ENCODE data around the gene PAX9. TPM values are rescaled to one million over a fixed set of nuclear protein-coding genes. Genes with fewer than 3 reads are reported as not detected.

The PAX9 gene
- total RNA-seq, 4 donors from 2014 or later: 1.3 to 6.0 (median 3.2) TPM

DNA sequence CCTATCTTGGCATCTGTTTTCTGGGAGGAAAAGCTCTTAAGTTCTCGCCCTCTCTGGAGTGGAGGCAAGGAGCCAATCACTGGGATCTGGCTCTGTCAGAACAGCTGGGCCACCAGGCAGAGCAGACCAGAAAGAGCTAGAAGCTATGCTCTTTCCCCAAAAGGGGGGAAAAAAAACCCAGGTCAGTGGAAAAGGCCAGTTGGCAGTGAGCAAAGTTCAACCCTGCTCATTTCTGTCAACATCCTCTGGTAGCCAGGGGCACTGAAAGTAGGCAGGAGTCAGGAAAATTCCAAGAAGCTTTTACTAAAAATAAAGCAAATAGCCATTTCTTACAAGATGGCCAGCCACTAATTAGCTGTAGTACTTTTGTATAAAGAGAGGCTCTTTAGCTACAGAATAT lies 36.6 kb upstream of the PAX9 start:
- Histone ChIP-seq H3K27ac (no peak overlapping the region), H3K36me3 (no peaks in the 10 kb centered on the region)

GRCh38 chr14:36625436-36625835 lies 36.2 kb upstream of the PAX9 start:
- 86 to 88% methylated on average over 4 of the region's 4 CpGs for WGBS, 2 donors
- no peak for DNase-seq (ENCODE audit: low spot score in 2 of 2)
- H3K36me3 ChIP-seq: no peaks in the 10 kb centered on the region
- peaks cover 0 to 4% of the 10 kb centered on the region in 2 donors for H3K27me3 ChIP-seq
- no peaks in the 10 kb centered on the region for H3K9me3 ChIP-seq
- H3K4me1 ChIP-seq: no peaks in the 10 kb centered on the region
- H3K4me3 ChIP-seq: no peak overlapping the region
- TF ChIP-seq POLR2A (IDR thresholded peaks at IDR 0.05) (no peak), EP300 (IDR thresholded peaks at IDR 0.05) (no peak)
- TF ChIP-seq, protein P1, sequence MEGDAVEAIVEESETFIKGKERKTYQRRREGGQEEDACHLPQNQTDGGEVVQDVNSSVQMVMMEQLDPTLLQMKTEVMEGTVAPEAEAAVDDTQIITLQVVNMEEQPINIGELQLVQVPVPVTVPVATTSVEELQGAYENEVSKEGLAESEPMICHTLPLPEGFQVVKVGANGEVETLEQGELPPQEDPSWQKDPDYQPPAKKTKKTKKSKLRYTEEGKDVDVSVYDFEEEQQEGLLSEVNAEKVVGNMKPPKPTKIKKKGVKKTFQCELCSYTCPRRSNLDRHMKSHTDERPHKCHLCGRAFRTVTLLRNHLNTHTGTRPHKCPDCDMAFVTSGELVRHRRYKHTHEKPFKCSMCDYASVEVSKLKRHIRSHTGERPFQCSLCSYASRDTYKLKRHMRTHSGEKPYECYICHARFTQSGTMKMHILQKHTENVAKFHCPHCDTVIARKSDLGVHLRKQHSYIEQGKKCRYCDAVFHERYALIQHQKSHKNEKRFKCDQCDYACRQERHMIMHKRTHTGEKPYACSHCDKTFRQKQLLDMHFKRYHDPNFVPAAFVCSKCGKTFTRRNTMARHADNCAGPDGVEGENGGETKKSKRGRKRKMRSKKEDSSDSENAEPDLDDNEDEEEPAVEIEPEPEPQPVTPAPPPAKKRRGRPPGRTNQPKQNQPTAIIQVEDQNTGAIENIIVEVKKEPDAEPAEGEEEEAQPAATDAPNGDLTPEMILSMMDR (IDR thresholded peaks at IDR 0.05): no peak
- H3K27ac ChIP-seq: no peak overlapping the region

More for the DNA sequence above, 36.6 kb upstream of the PAX9 start:
- TF ChIP-seq EP300 (IDR thresholded peaks at IDR 0.05) (no peak), POLR2A (IDR thresholded peaks at IDR 0.05) (no peak)
- TF ChIP-seq, protein P1 (IDR thresholded peaks at IDR 0.05): no peak
- no peak for DNase-seq (ENCODE audit: low spot score in 2 of 2)
- no peak overlapping the region for H3K4me3 ChIP-seq
- H3K4me1 ChIP-seq: no peaks in the 10 kb centered on the region
- peaks cover 0 to 4% of the 10 kb centered on the region in 2 donors for H3K27me3 ChIP-seq
- WGBS, 2 donors: 79 to 89% methylated on average over 1 of the region's 1 CpG
- no peaks in the 10 kb centered on the region for H3K9me3 ChIP-seq

DNA sequence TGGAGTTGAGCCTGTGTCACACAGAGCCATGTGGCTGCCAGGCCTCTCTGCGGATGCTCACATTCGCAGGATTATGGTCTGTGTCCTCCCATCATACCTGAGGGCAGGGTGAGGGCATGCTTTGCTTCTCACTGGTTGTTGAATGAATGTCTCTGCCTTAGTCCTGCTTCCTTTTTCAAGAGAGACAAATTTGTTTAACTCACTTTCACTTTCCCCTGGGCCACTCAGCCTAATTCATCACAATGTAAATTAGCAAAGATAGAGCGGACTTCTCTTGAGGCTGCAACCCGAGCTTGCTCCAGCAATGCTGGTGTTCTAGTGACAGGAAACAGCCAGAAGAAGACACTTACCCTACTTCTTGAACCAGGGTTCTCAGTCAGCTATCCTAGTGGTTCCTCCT lies 35.5 kb upstream of the PAX9 start:
- no peaks in the 10 kb centered on the region for H3K36me3 ChIP-seq
- no peaks in the 10 kb centered on the region for H3K4me1 ChIP-seq
- H3K27ac ChIP-seq: no peak overlapping the region
- DNase-seq (ENCODE audit: low spot score in 2 of 2): no peak
- no peak overlapping the region for H3K4me3 ChIP-seq
- H3K27me3 ChIP-seq: peaks cover 0 to 4% of the 10 kb centered on the region in 2 donors
- H3K9me3 ChIP-seq: no peaks in the 10 kb centered on the region
- 78 to 83% methylated on average over 4 of the region's 4 CpGs for WGBS, 2 donors
- TF ChIP-seq POLR2A (IDR thresholded peaks at IDR 0.05) (no peak), EP300 (IDR thresholded peaks at IDR 0.05) (no peak)
- TF ChIP-seq, protein P1 (IDR thresholded peaks at IDR 0.05): no peak

GRCh38 chr14:36627981-36628380 lies 33.7 kb upstream of the PAX9 start:
- Histone ChIP-seq H3K4me1 (no peaks in the 10 kb centered on the region), H3K4me3 (no peak overlapping the region), H3K27ac (no peak overlapping the region), H3K9me3 (no peaks in the 10 kb centered on the region), H3K36me3 (no peaks in the 10 kb centered on the region), H3K27me3 (peaks cover 0 to 11% of the 10 kb centered on the region in 2 donors)
- WGBS, 2 donors: 52 to 57% methylated on average over 3 of the region's 3 CpGs
- no peak for DNase-seq (ENCODE audit: low spot score in 2 of 2)
- TF ChIP-seq POLR2A (IDR thresholded peaks at IDR 0.05) (no peak), EP300 (IDR thresholded peaks at IDR 0.05) (no peak)
- TF ChIP-seq, protein P1 (IDR thresholded peaks at IDR 0.05): no peak

- H3K27ac ChIP-seq: no peak overlapping the region
- WGBS, 2 donors: 79 to 81% methylated on average over 3 of the region's 3 CpGs
- H3K4me1 ChIP-seq: no peaks in the 10 kb centered on the region
- no peak for DNase-seq (ENCODE audit: low spot score in 2 of 2)
- no peak for TF ChIP-seq EP300 (IDR thresholded peaks at IDR 0.05)
- H3K4me3 ChIP-seq: no peak overlapping the region
- peaks cover 0 to 3% (median 0%) of the 10 kb centered on the region in 4 donors for H3K9me3 ChIP-seq
- H3K36me3 ChIP-seq: no peaks in the 10 kb centered on the region
- H3K27me3 ChIP-seq: peaks cover 0 to 13% of the 10 kb centered on the region in 2 donors
Observed at GRCh38 chr14:36633580-36633979, 28.1 kb upstream of the PAX9 start.

Measured in tibial nerve (tissue), 4 donors.